SU-DHL-6 (cell line): ENCODE results near the gene LSM8.

Experiments used
- CTCF ChIP-seq: fragments of 200-600 bp; sonication (generic); IDR thresholded peaks from one replicate; pipeline ENCODE4 v1.5.1; 2017; ENCODE audit warnings: antibody characterized with exemption, mild to moderate bottlenecking, low read length, moderate library complexity; ENCODE audit not compliant: insufficient read depth, poor library complexity, severe bottlenecking
- EZH2phosphoT487 ChIP-seq: fragments of 200-600 bp; sonication (generic), shearing (Covaris generic); conservative IDR thresholded peaks from 2 replicates; pipeline ENCODE4 v1.6.1; 2018; ENCODE audit warnings: mild to moderate bottlenecking, antibody characterized with exemption, low read length, moderate library complexity, mixed read lengths

GRCh38 chr7:118149394-118149793 lies 34.6 kb upstream of the LSM8 start:
- TF ChIP-seq CTCF = no peak
- TF ChIP-seq EZH2phosphoT487 = no peak
